ENCODE results near the gene BBS2.
A peak's percentile ranks its signal among the peaks of the same experiment; 100 is the strongest.

BBS2 gene

DNA sequence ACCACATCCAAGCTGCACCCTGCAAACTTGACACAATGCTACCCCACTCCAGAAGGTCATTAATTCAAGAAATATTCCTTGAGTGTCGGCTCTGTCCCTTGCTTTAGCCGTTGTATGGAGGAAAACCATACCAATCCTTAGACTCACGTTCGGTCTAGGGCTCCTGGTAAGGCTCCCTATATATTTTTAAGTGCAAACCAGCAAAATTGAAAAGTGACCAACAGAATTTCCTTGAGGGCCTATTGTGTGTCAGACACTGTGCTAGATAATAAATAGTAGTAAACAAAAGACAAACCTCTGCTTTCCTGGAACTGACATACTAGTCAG lies 390 bp upstream of the BBS2 start:
- no peak for DNase-seq (ENCODE audit: low read depth)
- peak overlapping the region; percentile 99 for H3K4me3 ChIP-seq (ENCODE audit: low read depth, low read length)
- TF ChIP-seq, protein P1, sequence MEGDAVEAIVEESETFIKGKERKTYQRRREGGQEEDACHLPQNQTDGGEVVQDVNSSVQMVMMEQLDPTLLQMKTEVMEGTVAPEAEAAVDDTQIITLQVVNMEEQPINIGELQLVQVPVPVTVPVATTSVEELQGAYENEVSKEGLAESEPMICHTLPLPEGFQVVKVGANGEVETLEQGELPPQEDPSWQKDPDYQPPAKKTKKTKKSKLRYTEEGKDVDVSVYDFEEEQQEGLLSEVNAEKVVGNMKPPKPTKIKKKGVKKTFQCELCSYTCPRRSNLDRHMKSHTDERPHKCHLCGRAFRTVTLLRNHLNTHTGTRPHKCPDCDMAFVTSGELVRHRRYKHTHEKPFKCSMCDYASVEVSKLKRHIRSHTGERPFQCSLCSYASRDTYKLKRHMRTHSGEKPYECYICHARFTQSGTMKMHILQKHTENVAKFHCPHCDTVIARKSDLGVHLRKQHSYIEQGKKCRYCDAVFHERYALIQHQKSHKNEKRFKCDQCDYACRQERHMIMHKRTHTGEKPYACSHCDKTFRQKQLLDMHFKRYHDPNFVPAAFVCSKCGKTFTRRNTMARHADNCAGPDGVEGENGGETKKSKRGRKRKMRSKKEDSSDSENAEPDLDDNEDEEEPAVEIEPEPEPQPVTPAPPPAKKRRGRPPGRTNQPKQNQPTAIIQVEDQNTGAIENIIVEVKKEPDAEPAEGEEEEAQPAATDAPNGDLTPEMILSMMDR (conservative IDR thresholded peaks at IDR 0.05; ENCODE audit: low read depth, low read length) = no peak

DNA sequence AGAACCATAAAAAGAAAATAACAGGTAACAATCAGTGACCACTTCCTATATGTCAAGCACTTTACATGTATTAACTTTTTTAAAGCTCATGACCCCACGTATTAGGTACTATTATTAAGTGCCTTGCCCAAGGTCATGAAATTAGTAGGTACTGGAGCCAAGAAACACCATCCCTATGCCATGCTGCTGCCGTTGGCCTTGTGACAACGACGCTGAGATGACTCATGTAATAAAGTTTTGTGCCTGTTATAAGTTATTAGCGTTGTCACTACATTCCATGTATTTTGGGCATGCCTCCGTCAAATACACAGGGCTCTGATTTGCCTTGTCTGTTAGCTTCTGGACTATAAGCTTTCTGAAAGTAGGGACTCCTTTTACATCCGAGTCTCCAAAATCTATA lies 1.4 kb downstream of the BBS2 start:
- DNase-seq (ENCODE audit: low read depth) = no peak
- H3K4me3 ChIP-seq (ENCODE audit: low read depth, low read length) = no peak overlapping the region
- TF ChIP-seq, protein P1 (conservative IDR thresholded peaks at IDR 0.05; ENCODE audit: low read depth, low read length) = no peak

DNA sequence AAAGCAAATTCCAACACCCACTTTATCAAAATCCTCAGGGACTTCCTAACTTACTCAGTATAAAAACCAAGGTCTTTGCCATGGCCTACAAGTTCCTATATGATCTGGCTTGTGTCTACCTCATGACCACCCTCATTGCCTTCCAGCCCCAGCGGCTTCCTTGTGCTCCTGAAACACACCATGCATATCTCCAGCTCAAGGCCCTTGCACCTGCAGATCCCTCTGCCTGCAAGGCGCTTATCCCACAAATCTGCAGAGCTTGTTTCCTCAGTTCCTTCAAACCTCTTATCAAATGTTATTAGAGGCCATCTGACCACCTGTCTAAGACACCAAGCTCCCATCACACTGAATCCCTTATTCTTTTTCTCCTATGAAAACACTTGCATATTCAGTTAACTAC lies 2.6 kb downstream of the BBS2 start:
- H3K4me3 ChIP-seq (ENCODE audit: low read depth, low read length) = no peak overlapping the region
- no peak for DNase-seq (ENCODE audit: low read depth)
- TF ChIP-seq, protein P1 (conservative IDR thresholded peaks at IDR 0.05; ENCODE audit: low read depth, low read length) = no peak

DNA sequence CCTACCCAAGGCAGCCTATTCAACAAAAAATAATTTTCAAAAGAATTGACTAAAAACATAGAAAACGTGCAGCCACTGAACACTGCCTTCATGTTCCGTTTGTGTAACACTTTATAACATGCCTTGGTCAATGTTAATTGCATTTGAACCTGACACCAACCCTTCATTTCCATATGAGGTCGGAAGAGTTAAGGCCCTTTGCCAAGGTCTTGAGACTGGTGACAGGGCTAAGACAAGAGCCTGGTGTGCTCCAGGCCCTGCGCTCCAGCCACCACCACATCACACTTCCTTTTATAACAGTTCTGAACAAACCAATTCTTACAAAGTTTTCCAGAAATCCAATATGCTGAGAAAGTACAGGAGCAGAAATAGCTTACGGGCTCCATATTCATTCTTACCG lies 4.2 kb downstream of the BBS2 start:
- TF ChIP-seq, protein P1 (conservative IDR thresholded peaks at IDR 0.05; ENCODE audit: low read depth, low read length) = no peak
- DNase-seq (ENCODE audit: low read depth) = no peak
- H3K4me3 ChIP-seq (ENCODE audit: low read depth, low read length) = no peak overlapping the region

DNA sequence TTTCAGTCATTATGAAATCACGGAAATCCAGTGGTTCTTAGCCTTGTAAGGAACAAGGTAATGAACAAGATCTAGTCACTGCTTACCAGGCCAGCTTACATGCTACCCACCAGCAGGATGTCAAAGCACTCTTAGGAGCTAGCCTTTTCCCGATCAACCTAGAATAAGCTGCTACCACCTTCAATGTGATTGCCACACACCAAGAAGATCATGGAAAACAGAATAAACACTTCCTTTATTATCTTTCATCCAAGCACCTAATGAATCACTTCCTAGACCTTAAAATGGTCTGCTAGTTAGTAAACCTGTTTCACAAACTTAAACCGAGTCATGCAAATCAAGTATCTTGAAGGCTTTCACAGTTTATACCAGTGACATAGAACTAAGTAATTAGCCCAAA lies 5.0 kb downstream of the BBS2 start:
- no peak for DNase-seq (ENCODE audit: low read depth)
- TF ChIP-seq, protein P1 (conservative IDR thresholded peaks at IDR 0.05; ENCODE audit: low read depth, low read length) = no peak
- H3K4me3 ChIP-seq (ENCODE audit: low read depth, low read length) = no peak overlapping the region

DNA sequence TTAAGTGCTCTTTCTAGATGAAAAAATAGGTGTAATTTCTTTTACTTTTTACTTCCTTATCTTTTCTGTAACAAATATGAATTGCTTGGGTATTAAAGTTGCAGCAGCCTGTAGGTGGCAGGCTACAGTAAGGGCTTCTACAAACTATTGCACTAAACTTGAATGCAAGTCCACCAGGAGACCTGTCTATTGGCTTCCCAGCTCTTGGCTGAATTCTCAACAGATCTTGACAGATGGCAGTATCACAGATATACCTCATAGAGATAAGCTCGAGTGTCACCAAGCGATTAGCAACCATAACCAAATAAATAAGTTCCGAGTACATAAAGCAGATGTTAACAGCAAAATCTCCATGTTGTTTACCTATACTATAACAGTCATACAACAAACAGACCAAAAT lies 5.9 kb downstream of the BBS2 start:
- H3K4me3 ChIP-seq (ENCODE audit: low read depth, low read length) = no peak overlapping the region
- TF ChIP-seq, protein P1 (conservative IDR thresholded peaks at IDR 0.05; ENCODE audit: low read depth, low read length) = peak; percentile 78
- DNase-seq (ENCODE audit: low read depth) = peak; percentile 87

DNA sequence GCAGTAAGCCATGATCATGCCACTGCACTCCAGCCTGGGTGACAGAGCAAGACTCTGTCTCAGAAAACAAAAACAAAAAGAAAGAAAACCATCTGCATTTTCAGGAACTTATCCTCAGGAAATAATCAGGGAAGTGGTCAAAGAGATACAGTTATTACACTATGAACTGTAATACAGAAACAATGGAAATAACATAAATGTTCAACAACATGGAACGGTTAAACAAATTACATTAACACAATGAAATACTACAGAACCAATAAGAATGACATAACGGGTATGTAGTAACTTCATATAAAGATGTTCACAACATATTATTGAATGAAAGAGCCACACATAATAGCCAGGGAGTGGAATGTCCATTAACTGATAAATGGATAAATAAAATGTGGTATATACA lies 6.7 kb downstream of the BBS2 start:
- H3K4me3 ChIP-seq (ENCODE audit: low read depth, low read length) = no peak overlapping the region
- DNase-seq (ENCODE audit: low read depth) = no peak
- TF ChIP-seq, protein P1 (conservative IDR thresholded peaks at IDR 0.05; ENCODE audit: low read depth, low read length) = no peak

Measured in choroid plexus epithelial cell (primary cell).